HG02852 (cell line): ENCODE results near the gene ALDH1A3.
"Not testable (repeated sequence)": the region's sequence is repeated elsewhere in the genome, so short reads cannot be mapped to it uniquely, and the experiment has no call there.

Source experiments
- ATAC-seq: cut with Tn5 transposase; IDR thresholded peaks from one replicate; pipeline ENCODE4 v1.9.1; 2021; ENCODE audit warnings: mild to moderate bottlenecking, moderate library complexity; ENCODE audit not compliant: unreplicated experiment

The ALDH1A3 gene

DNA sequence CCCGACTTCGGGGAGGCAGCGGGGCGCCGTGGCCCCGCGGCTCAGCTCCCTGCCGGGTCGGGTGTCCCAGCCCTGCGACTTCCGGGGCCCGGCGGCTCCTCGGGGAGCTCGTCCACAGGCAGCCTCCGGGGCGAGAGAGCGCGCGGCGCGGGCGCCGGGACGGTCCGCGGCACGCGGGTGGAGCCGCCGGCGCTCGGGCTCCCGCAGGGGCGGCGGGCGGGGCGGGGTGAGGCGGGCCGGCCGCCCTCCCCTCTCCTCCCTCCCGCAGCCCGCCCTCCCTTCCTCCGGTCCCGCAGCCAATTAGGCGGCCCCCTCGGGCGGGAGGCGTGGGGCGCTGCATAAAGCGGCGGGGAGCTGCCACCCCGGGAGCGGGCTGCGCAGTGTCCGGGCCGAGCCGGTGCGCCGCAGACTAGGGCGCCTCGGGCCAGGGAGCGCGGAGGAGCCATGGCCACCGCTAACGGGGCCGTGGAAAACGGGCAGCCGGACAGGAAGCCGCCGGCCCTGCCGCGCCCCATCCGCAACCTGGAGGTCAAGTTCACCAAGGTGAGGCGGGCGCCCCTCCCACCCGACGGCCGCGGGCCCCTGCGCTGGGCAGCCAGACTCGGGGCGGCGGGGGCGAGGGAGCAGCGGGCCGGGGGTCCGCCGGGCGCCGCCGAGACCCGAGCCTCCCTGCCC is at the start of gene ALDH1A3:
Gene ALDH1A3, plus strand, starts transcription at position 368 of the 675 bp plus-strand sequence. Its CDS starts 77 bp downstream, at position 445.
- ATAC-seq: peak; percentile 50

DNA sequence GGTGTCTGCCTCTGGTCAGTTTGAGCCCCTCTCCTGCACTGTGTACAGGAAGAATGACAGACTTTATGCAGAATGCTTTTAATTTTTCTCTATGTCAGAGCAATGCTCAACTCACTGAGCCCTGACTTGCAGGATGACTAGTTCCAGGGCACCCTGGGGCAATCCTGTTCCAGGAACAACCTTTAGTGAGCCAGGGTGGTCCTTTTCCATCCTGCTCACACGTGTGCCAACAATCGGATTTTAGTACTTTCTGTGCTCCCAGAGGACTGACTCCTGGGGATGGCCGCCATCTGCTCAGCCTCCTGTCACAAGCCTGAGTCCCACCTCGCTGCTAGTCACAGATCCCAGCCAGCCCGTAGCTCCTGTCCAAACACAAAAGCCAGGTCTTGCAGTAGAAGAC is 48.2 kb upstream of the ALDH1A3 start:
- ATAC-seq: no peak

DNA sequence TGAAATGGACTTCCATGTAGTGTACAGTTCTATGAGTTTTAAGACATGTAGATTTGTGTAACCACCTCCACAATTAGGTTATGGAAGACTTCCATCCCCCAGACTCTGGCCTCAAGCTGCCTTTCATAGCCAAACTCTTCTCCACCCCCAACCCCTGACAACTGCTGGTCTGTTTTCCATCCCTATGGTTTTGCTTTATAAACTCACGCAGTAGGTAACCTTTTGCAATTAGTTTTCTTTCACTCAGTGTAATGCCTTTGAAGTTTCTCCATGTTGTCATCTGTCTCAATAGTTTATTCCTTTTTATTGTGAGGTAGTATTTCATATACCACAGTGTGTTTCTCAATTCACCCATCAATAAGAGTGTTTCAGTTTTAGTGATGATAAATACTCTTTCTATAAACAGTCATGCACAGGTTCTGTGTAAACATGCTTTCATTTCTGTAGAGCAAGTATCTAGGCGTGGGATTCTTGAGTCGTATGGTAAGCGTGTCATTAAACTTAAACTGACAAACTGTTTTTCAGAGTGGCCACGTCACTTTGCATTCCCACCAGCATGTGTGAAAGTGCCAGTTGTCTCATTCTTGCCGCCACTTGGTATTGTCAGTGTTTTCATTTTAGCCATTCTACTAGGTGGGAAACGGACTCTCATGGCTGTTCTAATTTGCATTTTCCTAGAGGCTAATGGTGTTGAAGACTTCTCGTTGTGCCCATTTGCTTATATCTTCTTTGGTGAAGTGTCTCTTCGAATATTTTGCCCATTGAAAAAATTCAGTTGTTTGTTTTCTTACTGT is 47.3 kb upstream of the ALDH1A3 start:
- peak; percentile 34 for ATAC-seq

DNA sequence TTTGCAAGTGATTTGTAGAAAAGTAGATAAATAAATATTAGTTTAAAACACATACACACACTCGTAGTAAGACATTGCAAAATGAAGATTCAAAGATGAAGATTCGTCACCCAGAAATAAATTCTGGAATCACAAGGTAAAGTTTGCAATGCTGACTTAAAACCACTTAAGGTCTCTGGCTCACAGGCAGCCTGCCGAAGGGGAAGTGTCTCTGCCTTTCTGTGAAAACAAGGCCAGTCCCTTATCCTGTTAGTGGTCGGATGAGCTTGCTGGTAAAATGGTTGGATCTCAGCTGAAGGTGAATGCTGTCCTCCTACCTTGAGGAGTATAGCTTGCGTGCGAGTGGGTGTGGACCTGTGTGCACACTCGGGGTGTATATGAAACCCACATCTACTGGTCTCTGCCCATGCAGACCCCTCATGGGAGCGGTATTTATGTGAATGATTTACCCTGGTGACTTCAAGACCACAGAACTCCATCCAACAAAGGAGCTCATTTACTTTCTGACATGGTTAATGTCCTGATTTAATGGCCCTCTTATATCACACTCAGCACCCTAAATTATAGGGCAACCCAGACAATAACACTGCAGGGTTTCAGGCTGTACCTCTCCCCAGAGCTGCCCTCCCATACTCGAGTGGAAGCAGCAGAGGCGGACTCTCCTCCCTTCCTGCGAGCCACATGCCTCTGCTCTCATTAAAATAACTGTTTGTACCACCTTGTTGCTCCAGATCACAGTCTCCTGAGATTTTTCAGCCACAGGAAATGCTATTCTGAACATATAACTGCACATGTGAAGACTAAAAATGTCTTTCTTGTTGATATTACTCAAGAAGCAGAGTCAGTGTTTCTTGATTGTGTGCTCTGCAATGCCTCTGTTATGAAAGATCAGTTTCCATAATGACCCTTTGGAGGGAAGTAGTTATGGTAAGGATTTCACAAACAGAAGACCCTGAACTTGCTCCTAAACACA is 45.9 kb upstream of the ALDH1A3 start:
- peak; percentile 87 for ATAC-seq

DNA sequence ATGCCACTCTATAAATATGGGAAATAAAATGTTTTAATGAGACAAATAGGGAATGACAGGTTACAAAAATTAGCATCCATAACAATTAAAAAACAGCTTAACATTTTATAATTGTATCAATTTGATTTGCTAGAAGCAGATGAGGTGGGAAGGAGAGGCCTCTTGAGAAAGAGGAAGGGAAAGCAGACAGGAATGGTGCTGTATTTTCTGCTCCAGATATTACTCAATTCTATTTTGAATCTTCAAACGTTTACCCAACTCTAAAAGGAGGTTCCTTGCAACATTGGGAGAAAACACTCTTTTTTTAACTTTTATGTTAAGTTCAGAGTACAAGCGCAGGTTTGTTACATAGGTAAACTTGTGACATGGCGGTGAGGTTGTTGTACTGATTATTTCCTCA is 44.9 kb upstream of the ALDH1A3 start:
- ATAC-seq: no peak

DNA sequence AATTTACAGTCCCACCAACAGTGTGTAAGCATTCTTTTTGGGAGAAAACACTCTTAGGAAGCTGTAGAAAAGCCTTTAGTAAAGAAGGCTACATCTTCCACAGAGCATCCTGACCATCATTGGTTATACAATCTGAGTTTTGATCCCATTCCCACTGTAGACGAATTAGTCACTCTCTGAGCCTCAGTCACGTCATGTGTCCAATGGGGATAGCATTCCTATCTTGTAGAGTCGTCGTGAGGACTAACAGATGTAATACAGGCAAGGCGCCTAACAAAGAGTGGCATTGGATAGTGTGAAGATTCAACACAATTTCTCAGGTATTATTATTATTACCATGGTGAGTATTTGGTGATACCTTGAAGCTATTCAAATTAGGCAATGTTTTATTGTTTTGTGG is 44.0 kb upstream of the ALDH1A3 start:
- no peak for ATAC-seq

DNA sequence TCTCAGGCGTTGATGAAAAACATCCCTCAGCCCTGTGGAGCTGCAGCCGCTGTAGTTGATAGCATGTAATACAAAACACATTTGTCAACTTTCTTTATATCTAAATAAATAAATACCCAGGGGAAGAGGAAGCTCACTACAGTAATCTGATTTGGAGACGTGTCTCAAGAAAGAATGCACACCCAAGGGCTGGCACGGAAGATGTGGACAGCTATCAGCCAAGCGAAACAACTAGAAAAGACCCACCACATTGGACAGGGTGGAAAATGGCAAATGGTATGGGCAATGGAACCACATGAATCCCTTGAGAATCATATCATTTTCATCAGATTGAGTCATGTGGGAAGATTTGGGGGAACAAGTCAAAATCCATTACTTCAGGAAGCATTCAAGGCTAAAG is 43.1 kb upstream of the ALDH1A3 start:
- ATAC-seq: no peak

DNA sequence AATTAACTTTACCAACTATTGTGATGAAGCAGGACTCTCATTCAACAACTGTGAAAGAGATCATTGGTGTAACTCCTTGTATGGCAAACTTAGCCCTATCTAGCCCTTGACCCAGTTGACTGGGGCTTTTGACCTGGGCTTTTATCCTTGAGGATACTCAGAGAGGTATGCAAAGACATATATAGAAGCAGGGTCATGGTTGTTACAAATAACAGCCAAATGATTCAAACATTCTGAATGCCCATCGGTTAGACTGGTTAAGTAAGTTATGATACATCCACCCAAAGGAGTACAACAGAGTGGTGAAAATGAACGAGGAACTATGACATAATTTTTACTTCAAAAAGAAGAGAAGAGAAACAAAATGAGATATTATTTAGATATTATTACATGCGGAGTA is 38.2 kb upstream of the ALDH1A3 start:
- no peak for ATAC-seq

DNA sequence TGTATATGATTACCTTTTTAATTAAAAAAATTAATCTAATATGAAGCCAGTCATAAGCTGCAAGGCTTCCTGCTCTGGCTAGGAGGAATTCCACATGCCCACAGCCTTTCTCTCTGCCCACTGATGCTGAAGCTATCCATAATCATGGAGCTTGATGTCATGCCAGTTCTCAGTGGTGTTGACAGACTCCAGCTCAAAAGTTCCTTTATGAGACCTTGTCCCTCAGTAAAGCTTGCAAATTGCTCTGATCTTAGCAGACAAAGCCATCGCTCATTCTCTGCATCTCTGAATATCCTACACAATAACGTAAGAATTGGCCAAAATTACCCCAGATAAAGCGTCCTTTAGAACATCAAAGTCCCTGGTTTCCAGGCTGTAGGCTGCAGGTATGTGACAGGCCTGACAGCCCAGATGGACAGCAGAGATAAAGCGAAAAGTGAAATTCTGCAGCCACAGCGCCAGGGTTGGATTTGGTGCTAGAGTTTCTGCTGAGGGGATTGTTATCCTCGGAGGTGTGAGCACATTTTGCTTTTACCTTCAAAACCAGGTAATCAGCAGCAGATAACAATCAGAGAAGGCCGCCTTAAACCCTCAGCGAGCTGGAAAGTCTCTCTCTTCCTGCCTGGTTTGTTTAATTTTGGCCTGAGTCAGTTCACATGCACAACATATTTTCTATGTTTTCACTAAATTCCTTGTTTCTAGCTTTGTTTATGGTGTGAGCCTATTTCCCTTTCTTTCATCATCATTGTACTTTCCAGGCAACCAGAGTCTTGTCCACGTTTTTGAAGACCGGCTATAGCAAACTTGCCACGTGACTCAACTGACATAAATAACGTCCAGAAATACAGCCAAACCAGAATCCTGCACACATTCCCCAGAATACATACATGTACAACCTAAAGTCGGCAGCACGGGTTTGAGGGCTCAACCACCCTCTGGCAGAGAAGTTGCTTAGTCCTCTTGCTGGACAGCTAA is 36.6 kb upstream of the ALDH1A3 start:
- no peak for ATAC-seq

DNA sequence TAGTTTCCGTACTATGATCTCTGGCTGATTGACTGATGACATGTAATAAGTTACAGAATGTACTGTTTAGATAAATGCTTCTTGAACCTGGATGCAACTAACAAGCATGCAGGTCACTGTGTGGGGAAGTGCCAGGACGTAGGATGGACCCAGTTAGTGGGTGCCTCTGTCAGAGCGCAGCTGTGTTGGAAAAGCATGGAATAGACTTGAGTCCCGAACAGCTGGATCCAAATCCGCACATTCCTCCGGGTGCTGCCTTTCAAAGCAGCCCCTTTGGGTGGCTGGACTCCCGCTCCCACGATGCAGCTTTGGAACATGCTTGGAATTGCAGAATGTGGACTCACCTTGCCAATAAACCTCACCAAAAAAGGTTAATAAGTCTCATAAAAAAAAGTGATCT is 35.5 kb upstream of the ALDH1A3 start:
- no peak for ATAC-seq

DNA sequence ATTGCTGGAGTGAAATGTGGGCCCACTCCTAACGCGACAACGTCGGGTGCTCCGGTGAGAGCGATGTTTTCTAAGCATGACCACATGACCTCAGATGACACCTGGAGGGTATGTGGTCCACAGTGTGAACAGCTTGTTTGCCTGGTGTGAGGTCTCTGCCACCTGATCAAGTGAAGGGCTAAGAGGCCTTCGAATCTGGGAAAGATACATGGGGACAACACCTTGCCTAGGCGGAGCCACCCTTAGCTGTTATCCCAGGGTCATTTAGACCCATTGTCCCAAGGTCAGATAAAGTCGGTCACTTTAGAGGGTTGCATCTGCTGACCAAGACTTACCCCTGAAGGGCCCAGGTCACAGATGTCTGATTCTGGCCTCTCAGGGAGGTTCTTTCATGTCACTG is 34.9 kb upstream of the ALDH1A3 start:
- ATAC-seq: no peak

DNA sequence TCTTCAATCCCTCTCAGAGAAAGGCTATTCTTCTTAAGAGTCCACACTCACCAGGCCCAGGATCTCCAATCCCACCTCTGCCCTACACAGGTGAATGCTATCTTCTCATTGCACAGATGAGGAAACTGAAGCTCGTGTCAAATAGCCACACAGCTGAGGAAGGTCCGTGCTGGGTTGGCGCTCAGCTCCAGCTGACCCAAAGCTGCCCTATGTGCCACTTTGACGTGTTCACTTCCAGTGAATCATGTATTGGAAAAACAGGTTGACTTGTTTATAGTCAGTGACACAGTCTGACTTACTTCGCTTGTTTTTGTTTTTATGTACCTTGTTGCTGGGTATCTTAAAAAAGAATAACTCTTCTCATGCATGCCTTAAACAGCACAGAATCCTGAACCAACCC is 32.4 kb upstream of the ALDH1A3 start:
- no peak for ATAC-seq

DNA sequence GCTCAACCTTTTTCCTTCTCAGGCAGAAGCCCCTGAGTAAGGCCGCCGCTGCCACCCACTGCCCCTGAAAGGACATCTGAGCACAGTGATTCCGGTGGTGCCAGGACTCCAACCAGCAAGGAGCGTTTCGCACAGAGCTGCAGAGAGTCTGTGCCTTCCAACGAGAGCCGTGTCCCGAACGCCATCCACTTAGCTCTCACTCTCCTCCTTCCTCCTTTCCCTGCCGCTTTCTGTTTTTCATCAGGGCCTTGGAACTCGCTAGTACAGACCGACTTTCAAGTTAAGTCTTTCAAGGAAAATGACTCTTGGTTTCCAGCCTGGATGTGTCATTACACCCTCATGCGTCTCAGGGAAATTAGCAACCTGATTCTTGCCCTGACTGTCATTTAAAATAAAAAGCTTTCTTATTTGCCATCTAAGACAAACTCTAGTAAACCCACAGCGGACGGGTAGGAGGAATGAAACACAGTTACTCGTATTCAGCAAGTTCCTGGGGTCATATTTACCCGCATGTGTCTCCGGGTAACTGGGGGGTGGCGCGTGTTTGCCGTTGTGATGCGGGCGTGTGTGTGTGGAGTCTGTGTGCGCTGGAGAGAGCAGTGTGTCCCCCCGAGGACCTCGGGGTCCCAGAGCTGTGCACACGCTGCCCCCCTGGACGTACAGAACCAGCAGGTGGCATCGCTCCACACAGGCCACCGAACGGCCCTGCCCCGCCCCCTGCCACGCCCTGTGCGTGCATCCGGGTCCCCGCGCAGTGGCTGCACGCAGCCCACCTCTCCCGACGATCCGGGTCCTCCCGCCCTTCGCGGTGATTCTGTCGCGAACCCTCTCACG is 30.4 kb upstream of the ALDH1A3 start:
- peak; percentile 85 for ATAC-seq

DNA sequence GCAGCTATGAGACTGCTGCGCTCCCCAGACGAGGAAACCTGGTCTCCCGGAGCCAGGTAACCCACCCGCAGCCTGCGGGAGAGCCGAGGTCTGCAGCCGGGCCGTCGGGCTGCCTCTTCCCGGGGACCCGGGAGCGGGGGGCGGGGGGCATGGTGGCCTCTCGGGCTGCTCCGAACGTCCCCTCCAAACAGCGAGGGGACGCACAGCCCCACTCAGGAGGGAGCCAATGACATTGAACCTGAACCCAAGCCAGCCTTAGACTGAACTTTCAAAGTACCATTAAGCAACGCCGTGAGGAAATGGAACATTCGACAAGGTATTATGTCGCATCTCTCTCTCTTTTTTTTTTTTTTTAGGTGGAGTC is 29.8 kb upstream of the ALDH1A3 start:
- peak; percentile 26 for ATAC-seq

DNA sequence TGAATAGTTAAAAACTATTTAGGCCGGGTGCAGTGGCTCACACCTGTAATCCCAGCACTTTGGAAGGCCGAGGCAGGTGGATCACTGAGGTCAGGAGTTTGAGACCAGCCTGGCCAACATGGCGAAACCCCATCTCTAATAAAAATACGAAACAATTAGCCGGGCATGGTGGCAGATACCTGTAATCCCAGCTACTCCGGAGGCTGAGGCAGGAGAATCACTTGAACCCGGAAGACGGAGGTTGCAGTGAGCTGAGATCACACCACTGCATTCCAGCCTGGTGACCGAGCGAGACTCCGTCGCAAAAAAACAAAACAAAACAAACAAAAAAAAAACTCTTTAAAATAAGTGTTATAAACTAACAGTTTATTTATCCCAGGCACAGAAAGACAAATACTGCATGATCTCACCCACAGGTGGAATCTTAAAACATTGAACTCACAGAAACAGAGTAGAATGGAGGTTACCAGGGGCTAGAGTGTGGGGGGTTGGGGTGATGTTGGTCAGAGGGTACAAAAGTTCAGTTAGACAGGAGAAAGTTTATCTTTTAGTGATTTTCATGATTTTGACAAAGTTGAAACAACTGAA is 28.1 kb upstream of the ALDH1A3 start:
- not testable (repeated sequence) for ATAC-seq

DNA sequence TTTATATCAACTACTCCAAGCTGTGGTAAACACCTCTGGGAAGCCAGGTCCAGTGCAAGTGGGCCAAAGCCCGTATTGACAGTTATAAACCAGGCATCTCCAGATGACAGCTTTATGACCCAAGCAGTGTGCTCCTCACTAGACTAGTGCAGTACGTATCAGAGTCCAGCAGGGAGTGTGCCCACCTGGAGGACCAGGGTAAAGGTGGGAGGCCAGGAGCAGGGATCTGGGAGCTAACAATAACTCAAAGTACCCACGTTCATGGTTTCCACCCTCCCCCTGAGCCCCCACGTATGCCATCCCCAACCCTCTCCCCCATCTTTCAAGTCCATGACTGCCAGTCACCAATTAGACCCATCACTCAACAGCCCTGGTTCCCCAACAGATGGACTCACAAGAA is 27.0 kb upstream of the ALDH1A3 start:
- ATAC-seq: no peak

DNA sequence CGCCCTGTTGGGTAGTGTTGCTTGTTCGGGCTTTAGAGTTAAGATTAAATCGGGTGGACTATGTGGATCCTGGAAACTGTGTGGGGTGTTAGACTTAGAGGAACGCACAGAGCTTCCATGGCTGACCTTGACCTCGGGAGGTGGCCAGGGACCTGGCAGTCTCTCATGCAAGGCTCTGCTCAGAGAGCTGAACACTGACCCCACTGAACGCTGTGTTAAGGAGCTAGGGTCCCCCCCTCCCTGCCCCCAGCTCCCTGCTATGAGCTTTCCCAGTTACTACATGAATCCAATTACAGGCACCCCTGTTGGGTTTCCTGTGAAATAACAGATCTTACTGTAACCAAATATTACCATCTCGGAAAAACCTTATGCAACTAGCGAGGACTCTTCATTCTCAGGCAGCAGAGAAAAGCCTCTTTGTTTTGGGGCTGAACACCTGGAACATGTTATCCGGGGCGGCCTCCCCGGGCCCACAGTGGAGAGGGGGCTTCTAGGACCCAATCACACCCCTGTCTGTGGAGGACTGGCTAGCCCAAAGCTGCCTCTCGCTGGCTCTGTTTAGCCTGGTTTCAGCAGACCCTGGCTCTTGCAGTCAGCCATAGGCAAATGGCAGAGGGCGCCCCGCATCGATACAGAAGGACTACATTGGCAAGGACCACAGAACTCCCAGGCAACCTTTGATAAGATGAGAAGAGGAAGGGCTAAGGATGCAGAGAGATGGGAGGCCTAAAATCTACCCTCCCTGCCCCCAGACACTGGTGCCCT is 25.8 kb upstream of the ALDH1A3 start:
- ATAC-seq: no peak

DNA sequence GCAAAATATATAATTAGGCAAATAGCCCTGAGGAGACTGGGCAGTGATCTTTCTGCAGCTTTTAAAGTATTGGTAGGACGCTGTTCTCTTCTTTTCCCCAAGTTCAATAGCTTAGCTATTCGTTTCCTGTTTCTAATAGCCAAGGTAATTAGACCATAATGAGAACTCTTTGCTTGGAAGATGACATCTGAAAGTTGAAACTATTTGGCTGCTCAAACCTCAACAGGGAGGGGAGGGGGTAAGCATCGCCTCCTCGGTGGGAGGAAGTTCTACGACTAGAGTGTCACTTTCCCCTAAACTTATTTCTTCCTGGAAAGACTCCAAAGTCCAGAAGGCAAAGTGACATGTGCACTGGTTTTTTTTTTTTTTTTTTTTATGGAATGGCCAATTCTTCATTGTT is 22.8 kb upstream of the ALDH1A3 start:
- ATAC-seq: no peak
